ENCODE measurements around the gene MEFV. TPM values are rescaled to one million over a fixed set of nuclear protein-coding genes. Genes with fewer than 3 reads are reported as not detected.

Gene MEFV
- total RNA-seq, 1 donor from 2014 or later, result not detected

- Mint-ChIP-seq H3K9me3 (ENCODE audit: unreplicated experiment) (peaks cover 4% of the 10 kb centered on the region), H3K36me3 (ENCODE audit: low read depth, unreplicated experiment) (peaks cover 4% of the 10 kb centered on the region), H3K4me3 (ENCODE audit: unreplicated experiment) (no peak overlapping the region), H3K27me3 (ENCODE audit: unreplicated experiment) (peaks cover 34% of the 10 kb centered on the region), H3K4me1 (ENCODE audit: unreplicated experiment) (peaks cover 20% of the 10 kb centered on the region), H3K27ac (ENCODE audit: unreplicated experiment) (no peak overlapping the region)
- DNase-seq (ENCODE audit: low spot score), result no peak
- TF ChIP-seq CTCF (IDR thresholded peaks at IDR 0.05; ENCODE audit: unreplicated experiment), result no peak
Observed at GRCh38 chr16:3192476-3193019, 63.9 kb downstream of the MEFV start.

Other genes with a start within 250 kb of the MEFV start
- not detected for gene CLDN9, start 243.7 kb downstream of the MEFV start, total RNA-seq (ENCODE audit: unreplicated experiment)
- 33.0 TPM for gene CLDN6, start 238.4 kb downstream of the MEFV start, total RNA-seq (ENCODE audit: unreplicated experiment)
- gene TNFRSF12A, start 236.3 kb downstream of the MEFV start, total RNA-seq (ENCODE audit: unreplicated experiment), result 3.0 TPM
- gene HCFC1R1, start 232.7 kb downstream of the MEFV start, total RNA-seq (ENCODE audit: unreplicated experiment), result 28.7 TPM
- 22.9 TPM for gene THOC6, start 232.6 kb downstream of the MEFV start, total RNA-seq (ENCODE audit: unreplicated experiment)
- gene BICDL2, start 219.7 kb downstream of the MEFV start, total RNA-seq (ENCODE audit: unreplicated experiment), result 0.13 TPM
- 5.4 TPM for gene MMP25, start 210.1 kb downstream of the MEFV start, total RNA-seq (ENCODE audit: unreplicated experiment)
- 1.7 TPM for gene IL32, start 191.0 kb downstream of the MEFV start, total RNA-seq (ENCODE audit: unreplicated experiment)
- gene ZSCAN10, start 157.3 kb downstream of the MEFV start, total RNA-seq (ENCODE audit: unreplicated experiment), result 50.7 TPM
- 22.8 TPM for gene ZNF205, start 144.0 kb downstream of the MEFV start, total RNA-seq (ENCODE audit: unreplicated experiment)
- 10.1 TPM for gene ZNF213, start 121.6 kb downstream of the MEFV start, total RNA-seq (ENCODE audit: unreplicated experiment)
- gene OR1F1, start 68.4 kb downstream of the MEFV start, total RNA-seq (ENCODE audit: unreplicated experiment), result not detected
- gene ZNF200, start 21.5 kb downstream of the MEFV start, total RNA-seq (ENCODE audit: unreplicated experiment), result 13.4 TPM
- 43.7 TPM for gene ZNF263, start 26.9 kb upstream of the MEFV start, total RNA-seq (ENCODE audit: unreplicated experiment)
- 2.6 TPM for gene TIGD7, start 48.8 kb upstream of the MEFV start, total RNA-seq (ENCODE audit: unreplicated experiment)
- gene ZNF75A, start 48.9 kb upstream of the MEFV start, total RNA-seq (ENCODE audit: unreplicated experiment), result 27.0 TPM
- not detected for gene OR2C1, start 99.3 kb upstream of the MEFV start, total RNA-seq (ENCODE audit: unreplicated experiment)
- 16.6 TPM for gene ZSCAN32, start 144.4 kb upstream of the MEFV start, total RNA-seq (ENCODE audit: unreplicated experiment)
- gene ZNF174, start 144.6 kb upstream of the MEFV start, total RNA-seq (ENCODE audit: unreplicated experiment), result 10.3 TPM
- gene ZNF597, start 186.9 kb upstream of the MEFV start, total RNA-seq (ENCODE audit: unreplicated experiment), result 5.7 TPM
- gene NAA60, start 187.0 kb upstream of the MEFV start, total RNA-seq (ENCODE audit: unreplicated experiment), result 75.5 TPM
- not detected for gene C16orf90, start 238.9 kb upstream of the MEFV start, total RNA-seq (ENCODE audit: unreplicated experiment)
- gene CLUAP1, start 244.4 kb upstream of the MEFV start, total RNA-seq (ENCODE audit: unreplicated experiment), result 15.8 TPM